Parathyroid adenoma (tissue), 2 donors: ENCODE results near the gene NTN1.

Experiments used
- H2AFZ ChIP-seq: fragments of 300-600 bp; sonication (generic); one replicate; pipeline ENCODE4 v1.7.0; 2017; ENCODE audit warnings: antibody characterized with exemption, mild to moderate bottlenecking
- H3K27ac ChIP-seq: fragments of 300-600 bp; sonication (generic); one replicate; pipeline ENCODE4 v1.7.0; 2017
- H3K27me3 ChIP-seq: fragments of 300-600 bp; sonication (generic); one replicate; pipeline ENCODE4 v1.7.0; 2017; ENCODE audit warnings: low read length; ENCODE audit not compliant: control insufficient read depth, insufficient read depth
- H3K36me3 ChIP-seq: fragments of 300-600 bp; sonication (generic); one replicate; pipeline ENCODE4 v1.7.0; 2017; ENCODE audit warnings: low read length; ENCODE audit not compliant: control insufficient read depth, insufficient read depth
- H3K4me1 ChIP-seq: fragments of 300-600 bp; sonication (generic); one replicate; pipeline ENCODE4 v1.7.0; 2017; ENCODE audit warnings: control low read depth
- H3K4me2 ChIP-seq: fragments of 300-600 bp; sonication (generic); one replicate; pipeline ENCODE4 v1.7.0; 2017; ENCODE audit warnings: low read length
- H3K4me3 ChIP-seq: fragments of 300-600 bp; sonication (generic); one replicate; pipeline ENCODE4 v1.7.0; 2017; ENCODE audit warnings: low read depth, low read length
- H3K79me2 ChIP-seq: fragments of 300-600 bp; sonication (generic); one replicate; pipeline ENCODE4 v1.7.0; 2017; ENCODE audit warnings: control low read depth
- H3K9ac ChIP-seq: fragments of 300-600 bp; sonication (generic); one replicate; pipeline ENCODE4 v1.7.0; 2017; ENCODE audit warnings: mild to moderate bottlenecking
- H3K9me3 ChIP-seq: fragments of 300-600 bp; sonication (generic); one replicate; pipeline ENCODE4 v1.7.0; 2017; ENCODE audit warnings: low read length; ENCODE audit not compliant: control insufficient read depth
- CTCF ChIP-seq: fragments of 300-600 bp; sonication (generic); IDR thresholded peaks from one replicate; pipeline ENCODE4 v1.7.0; 2017; ENCODE audit warnings: antibody characterized with exemption, mild to moderate bottlenecking
- donor health status: primary hyperparathyroidism.

NTN1 gene

DNA sequence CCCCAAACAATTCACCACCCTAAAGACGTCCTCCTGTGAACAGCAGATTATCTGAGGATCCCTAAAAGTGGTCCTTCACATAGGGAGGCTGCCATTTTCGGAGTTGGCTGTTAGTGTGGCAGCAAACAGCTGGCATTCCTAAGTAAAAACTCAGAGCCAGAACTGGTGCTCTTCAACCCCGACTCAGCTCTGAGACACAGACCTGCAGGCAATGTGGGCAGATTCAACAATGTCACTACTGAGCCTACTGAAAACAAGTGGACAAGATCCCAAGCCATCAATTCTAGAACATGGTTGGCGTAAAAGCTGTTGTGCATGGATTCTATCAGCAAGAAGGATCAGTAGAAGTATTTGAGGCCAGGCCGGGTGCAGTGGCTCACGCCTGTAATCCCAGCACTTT, 247.2 kb downstream of the NTN1 start:
- H3K9ac ChIP-seq = no peak overlapping the region
- no peaks in the 10 kb centered on the region for H3K36me3 ChIP-seq
- no peak overlapping the region for H3K4me2 ChIP-seq
- no peak overlapping the region for H3K4me3 ChIP-seq
- H3K79me2 ChIP-seq = peaks cover 8% of the 10 kb centered on the region
- no peaks in the 10 kb centered on the region for H3K9me3 ChIP-seq
- no peak for TF ChIP-seq CTCF
- H2AFZ ChIP-seq = no peak overlapping the region
- no peak overlapping the region for H3K27ac ChIP-seq
- H3K27me3 ChIP-seq = no peaks in the 10 kb centered on the region
- H3K4me1 ChIP-seq = no peaks in the 10 kb centered on the region

GRCh38 chr17:9269350-9270035, 248.2 kb downstream of the NTN1 start:
- no peak overlapping the region for H3K9ac ChIP-seq
- TF ChIP-seq CTCF = no peak

GRCh38 chr17:9270921-9271320, 249.6 kb downstream of the NTN1 start:
- Histone ChIP-seq H3K9ac (no peak overlapping the region), H3K79me2 (peaks cover 2% of the 10 kb centered on the region), H2AFZ (no peak overlapping the region), H3K27me3 (no peaks in the 10 kb centered on the region), H3K36me3 (no peaks in the 10 kb centered on the region), H3K4me2 (no peak overlapping the region), H3K9me3 (no peaks in the 10 kb centered on the region), H3K4me1 (no peaks in the 10 kb centered on the region), H3K4me3 (no peak overlapping the region), H3K27ac (no peak overlapping the region)
- no peak for TF ChIP-seq CTCF

More at GRCh38 chr17:9269350-9270035, 248.2 kb downstream of the NTN1 start:
- Histone ChIP-seq H3K36me3 (no peaks in the 10 kb centered on the region), H3K9me3 (no peaks in the 10 kb centered on the region), H3K79me2 (peaks cover 8% of the 10 kb centered on the region), H3K4me3 (no peak overlapping the region), H3K4me1 (no peaks in the 10 kb centered on the region), H3K27me3 (no peaks in the 10 kb centered on the region), H3K27ac (no peak overlapping the region), H2AFZ (no peak overlapping the region), H3K4me2 (no peak overlapping the region)

DNA sequence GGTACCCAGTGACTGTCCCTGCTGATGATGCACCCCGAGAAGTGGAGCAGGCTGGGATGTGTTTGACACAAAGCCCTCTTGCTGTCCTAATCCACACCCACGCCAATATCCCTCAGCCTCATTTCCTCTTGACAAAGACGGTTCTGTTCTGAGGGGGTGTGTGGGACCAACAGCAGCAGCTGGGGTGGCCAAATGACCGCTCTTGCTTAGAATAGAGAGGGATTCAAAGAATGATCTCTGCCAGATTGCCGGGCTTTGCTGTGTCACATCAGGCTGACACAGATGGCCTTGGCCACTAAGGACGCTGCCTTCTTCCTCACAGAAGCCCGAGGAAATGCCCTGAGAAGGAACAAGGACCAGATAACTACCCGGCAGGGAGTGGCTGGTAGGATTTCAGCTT, 250.7 kb downstream of the NTN1 start:
- Histone ChIP-seq H3K9me3 (no peaks in the 10 kb centered on the region), H3K27ac (no peak overlapping the region), H3K4me1 (no peaks in the 10 kb centered on the region), H3K79me2 (no peaks in the 10 kb centered on the region), H3K4me3 (no peak overlapping the region), H3K9ac (no peak overlapping the region), H3K36me3 (no peaks in the 10 kb centered on the region), H2AFZ (no peak overlapping the region), H3K27me3 (no peaks in the 10 kb centered on the region), H3K4me2 (no peak overlapping the region)
- TF ChIP-seq CTCF = no peak
